ENCODE measurements around the gene P2RY11.

DNA sequence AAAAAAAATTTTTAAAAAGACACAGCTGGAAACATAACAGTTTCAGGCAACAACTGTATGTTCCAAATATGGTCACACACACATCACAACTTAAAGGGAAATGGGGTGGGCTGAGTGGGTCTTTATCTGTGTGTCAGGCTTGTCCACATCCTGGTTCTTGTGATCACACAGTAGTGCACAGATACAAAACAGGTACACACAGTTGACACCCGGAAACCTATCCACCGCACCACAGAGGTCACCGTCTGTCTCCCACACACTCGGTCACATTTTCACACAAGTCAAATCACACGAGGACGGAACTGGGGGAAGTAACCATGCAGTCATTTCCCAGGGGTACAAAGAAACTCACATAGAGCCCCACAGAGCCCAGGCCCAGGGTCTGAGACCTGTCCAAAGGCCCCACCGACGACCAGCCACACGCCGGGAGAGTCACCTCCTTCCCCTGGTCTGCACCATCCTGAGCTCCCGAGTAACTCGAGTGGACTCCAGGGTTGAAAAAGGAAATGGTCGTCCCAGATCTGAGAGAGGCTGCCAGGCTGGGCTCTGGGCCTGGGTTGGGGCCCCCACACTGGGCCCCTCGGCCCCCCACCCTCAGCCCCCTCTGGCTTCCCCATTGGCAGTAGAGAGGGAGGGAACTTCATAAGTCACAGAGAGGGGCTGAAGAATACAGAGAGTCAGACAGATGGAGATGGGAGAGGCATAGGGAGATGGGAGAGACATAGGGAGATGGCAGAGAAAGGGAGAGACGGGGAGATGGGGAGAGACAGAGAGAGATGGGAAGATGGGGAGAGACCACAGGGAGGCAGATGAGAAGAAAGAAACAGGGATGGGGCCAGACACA, 6.6 kb upstream of the P2RY11 start:
- TF ChIP-seq POLR2A (IDR thresholded peaks at IDR 0.05; ENCODE audit: low read length) (no peak), GATA1 (IDR thresholded peaks at IDR 0.05; ENCODE audit: low read depth, low read length) (no peak)

Data from erythroblast (primary cell).